Stimulated activated CD4-positive, alpha-beta T cell treated with anti-CD3 and anti-CD28 coated beads, Interleukin-2, amount 100 ng/mL, for 4 hours (primary cell): ENCODE measurements around the gene MRPS12.
"Not testable (repeated sequence)": the region's sequence is repeated elsewhere in the genome, so short reads cannot be mapped to it uniquely, and the experiment has no call there.

ENCODE experiments used
- DNase-seq: peaks from one replicate; pipeline ENCODE4 v3.0.0-alpha.2; 2020; ENCODE audit warnings: low read depth

MRPS12 gene

GRCh38 chr19:38939957-38940356 is 9.2 kb downstream of the MRPS12 start:
- DNase-seq, result no peak

GRCh38 chr19:38941466-38941865 is 10.7 kb downstream of the MRPS12 start:
- not testable (repeated sequence) for DNase-seq

GRCh38 chr19:38941979-38942378 is 11.2 kb downstream of the MRPS12 start:
- DNase-seq, result no peak

- DNase-seq, result no peak
Observed at GRCh38 chr19:38942471-38943181, 11.9 kb downstream of the MRPS12 start.

GRCh38 chr19:38944981-38945506 is 14.3 kb downstream of the MRPS12 start:
- DNase-seq, result no peak

- DNase-seq, result no peak
Observed at GRCh38 chr19:38945562-38946228, 15.0 kb downstream of the MRPS12 start.

GRCh38 chr19:38946229-38947010 is 15.7 kb downstream of the MRPS12 start:
- DNase-seq, result no peak

- peak; percentile 88 for DNase-seq
Observed at GRCh38 chr19:38949580-38950367, 19.0 kb downstream of the MRPS12 start.

GRCh38 chr19:38951187-38951586 is 20.4 kb downstream of the MRPS12 start:
- DNase-seq, result no peak

GRCh38 chr19:38952395-38953165 is 21.8 kb downstream of the MRPS12 start:
- peak; percentile 24 for DNase-seq

- no peak for DNase-seq
Observed at GRCh38 chr19:38953677-38954076, 22.9 kb downstream of the MRPS12 start.

- no peak for DNase-seq
Observed at GRCh38 chr19:38956264-38956663, 25.5 kb downstream of the MRPS12 start.

GRCh38 chr19:38958301-38958700 is 27.6 kb downstream of the MRPS12 start:
- no peak for DNase-seq

- no peak for DNase-seq
Observed at GRCh38 chr19:38959618-38960017, 28.9 kb downstream of the MRPS12 start.

- no peak for DNase-seq
Observed at GRCh38 chr19:38964738-38965137, 34.0 kb downstream of the MRPS12 start.

- not testable (repeated sequence) for DNase-seq
Observed at GRCh38 chr19:38966149-38966548, 35.4 kb downstream of the MRPS12 start.

- no peak for DNase-seq
Observed at GRCh38 chr19:38970664-38971532, 40.2 kb downstream of the MRPS12 start.

GRCh38 chr19:38971672-38972071 is 40.9 kb downstream of the MRPS12 start:
- DNase-seq, result no peak

- DNase-seq, result no peak
Observed at GRCh38 chr19:38974624-38975213, 44.0 kb downstream of the MRPS12 start.
